Spleen (tissue), 7 donors: ENCODE data around the gene TBC1D8.

Experiments used
- POLR2A ChIP-seq, 3 donors: fragments of 450-650 bp; IDR thresholded peaks; one replicate each; pipeline ENCODE4 v1.5.1; 2017; ENCODE audit warnings: antibody characterized with exemption in 3 of 3, mild to moderate bottlenecking in 1 of 3
- POLR2AphosphoS5 ChIP-seq, 3 donors: sonication (generic); formaldehyde crosslinking; IDR thresholded peaks; one replicate each; pipeline ENCODE4 v1.5.1; 2017; ENCODE audit warnings: antibody characterized with exemption in 3 of 3
- TF ChIP-seq, protein P1 (sequence below), 11 experiments: fragments of 200-600 bp in 7 of 11; fragments of 450-650 bp in 4 of 11; sonication (generic) in 4 of 11; IDR thresholded peaks in 8 of 11; conservative IDR thresholded peaks in 3 of 11; 1 replicate in 7 of 11; 2 replicates in 4 of 11; pipeline versions ENCODE4 v1.4.0 to v1.8.0; 2016 to 2021; ENCODE audit warnings: antibody characterized with exemption in 11 of 11, inconsistent platforms in 4 of 11, mild to moderate bottlenecking in 1 of 11
- donor health status: DM: no; HTN: no; CAD: no; lungs with moderate emphysema.
- donor health status: DM: no; HTN: no; CAD: no.
- donor health status: DM: no; HTN: no; CAD: no.

DNA sequence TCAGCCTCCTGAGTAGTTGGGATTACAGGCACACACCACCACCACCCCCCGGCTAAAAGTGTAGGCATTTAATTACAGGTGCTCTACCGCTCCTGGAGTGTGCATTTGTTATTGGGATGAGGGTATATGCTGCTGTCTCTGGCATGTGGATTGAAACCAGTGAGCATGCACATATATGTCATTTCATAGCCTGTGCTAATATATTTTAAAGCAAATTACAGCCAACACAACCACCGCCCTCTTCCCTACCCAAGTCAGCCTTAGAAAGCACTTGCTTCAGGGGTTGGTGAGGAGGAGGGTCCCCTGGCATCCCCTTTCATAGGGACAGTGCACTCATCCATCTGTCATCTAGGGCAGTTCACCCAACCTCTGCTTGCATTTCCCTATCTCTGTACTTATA lies 10.5 kb upstream of the TBC1D8 start:
- TF ChIP-seq, protein P1, sequence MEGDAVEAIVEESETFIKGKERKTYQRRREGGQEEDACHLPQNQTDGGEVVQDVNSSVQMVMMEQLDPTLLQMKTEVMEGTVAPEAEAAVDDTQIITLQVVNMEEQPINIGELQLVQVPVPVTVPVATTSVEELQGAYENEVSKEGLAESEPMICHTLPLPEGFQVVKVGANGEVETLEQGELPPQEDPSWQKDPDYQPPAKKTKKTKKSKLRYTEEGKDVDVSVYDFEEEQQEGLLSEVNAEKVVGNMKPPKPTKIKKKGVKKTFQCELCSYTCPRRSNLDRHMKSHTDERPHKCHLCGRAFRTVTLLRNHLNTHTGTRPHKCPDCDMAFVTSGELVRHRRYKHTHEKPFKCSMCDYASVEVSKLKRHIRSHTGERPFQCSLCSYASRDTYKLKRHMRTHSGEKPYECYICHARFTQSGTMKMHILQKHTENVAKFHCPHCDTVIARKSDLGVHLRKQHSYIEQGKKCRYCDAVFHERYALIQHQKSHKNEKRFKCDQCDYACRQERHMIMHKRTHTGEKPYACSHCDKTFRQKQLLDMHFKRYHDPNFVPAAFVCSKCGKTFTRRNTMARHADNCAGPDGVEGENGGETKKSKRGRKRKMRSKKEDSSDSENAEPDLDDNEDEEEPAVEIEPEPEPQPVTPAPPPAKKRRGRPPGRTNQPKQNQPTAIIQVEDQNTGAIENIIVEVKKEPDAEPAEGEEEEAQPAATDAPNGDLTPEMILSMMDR (IDR thresholded peaks at IDR 0.05 in 8 of 11, conservative IDR thresholded peaks at IDR 0.05 in 3 of 11), result no peak
- TF ChIP-seq POLR2A (IDR thresholded peaks at IDR 0.05) (no peak), POLR2AphosphoS5 (IDR thresholded peaks at IDR 0.05) (no peak)
